ENCODE data around the gene SFI1. TPM values are rescaled to one million over a fixed set of nuclear protein-coding genes. Genes with fewer than 3 reads are reported as not detected.
A peak's percentile ranks its signal among the peaks of the same experiment; 100 is the strongest.

SFI1 gene
- total and polyA plus RNA-seq, 11 donors, result 2.2 to 18.3 (median 6.4) TPM

- DNase-seq, result peak in 1 of 5 donors; percentile 56
- H3K4me1 ChIP-seq, result peaks cover 0 to 23% (median 14%) of the 10 kb centered on the region in 12 donors
- 81 to 91% (median 85%) methylated on average over 9 to 19 of the region's 19 CpGs for WGBS, 4 donors
- H3K36me3 ChIP-seq, result peaks cover 0 to 82% (median 46%) of the 10 kb centered on the region in 9 donors
- no peaks in the 10 kb centered on the region for H3K27me3 ChIP-seq
- TF ChIP-seq POLR2A (IDR thresholded peaks at IDR 0.05), result no peak
- TF ChIP-seq, protein P1, sequence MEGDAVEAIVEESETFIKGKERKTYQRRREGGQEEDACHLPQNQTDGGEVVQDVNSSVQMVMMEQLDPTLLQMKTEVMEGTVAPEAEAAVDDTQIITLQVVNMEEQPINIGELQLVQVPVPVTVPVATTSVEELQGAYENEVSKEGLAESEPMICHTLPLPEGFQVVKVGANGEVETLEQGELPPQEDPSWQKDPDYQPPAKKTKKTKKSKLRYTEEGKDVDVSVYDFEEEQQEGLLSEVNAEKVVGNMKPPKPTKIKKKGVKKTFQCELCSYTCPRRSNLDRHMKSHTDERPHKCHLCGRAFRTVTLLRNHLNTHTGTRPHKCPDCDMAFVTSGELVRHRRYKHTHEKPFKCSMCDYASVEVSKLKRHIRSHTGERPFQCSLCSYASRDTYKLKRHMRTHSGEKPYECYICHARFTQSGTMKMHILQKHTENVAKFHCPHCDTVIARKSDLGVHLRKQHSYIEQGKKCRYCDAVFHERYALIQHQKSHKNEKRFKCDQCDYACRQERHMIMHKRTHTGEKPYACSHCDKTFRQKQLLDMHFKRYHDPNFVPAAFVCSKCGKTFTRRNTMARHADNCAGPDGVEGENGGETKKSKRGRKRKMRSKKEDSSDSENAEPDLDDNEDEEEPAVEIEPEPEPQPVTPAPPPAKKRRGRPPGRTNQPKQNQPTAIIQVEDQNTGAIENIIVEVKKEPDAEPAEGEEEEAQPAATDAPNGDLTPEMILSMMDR (IDR thresholded peaks at IDR 0.05), result no peak
- no peak overlapping the region for H3K27ac ChIP-seq
- no peak for ATAC-seq
- no peak overlapping the region for H3K4me3 ChIP-seq
- intact Hi-C loops (cut with DNase I), result no loop called here
- no peaks in the 10 kb centered on the region for H3K9me3 ChIP-seq
These were observed 125.3 kb downstream of the SFI1 start for GRCh38 chr22:31621507-31622124.

DNA sequence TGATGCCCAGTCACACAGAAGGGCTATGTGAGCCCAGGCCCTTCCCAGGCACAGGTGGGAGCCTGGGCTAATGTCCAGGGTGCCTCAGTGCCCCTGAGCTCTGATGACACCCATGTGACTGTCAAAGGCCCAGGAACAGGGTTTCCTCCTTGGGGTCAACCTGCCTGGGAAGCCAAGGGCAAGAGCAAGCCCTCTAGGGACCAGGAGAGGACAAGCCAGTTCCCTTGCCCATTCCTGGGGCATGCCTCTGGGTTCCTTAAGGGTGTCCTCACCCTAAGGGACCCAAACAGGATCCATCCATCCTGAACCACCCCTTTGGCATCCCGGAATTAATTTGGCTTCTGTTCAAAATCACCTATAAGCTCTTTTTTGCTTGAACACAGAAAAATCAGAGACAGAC is 126.6 kb downstream of the SFI1 start:
- peaks cover 0 to 33% (median 23%) of the 10 kb centered on the region in 12 donors for H3K4me1 ChIP-seq
- 83 to 100% (median 88%) methylated on average over 1 of the region's 1 CpG for WGBS, 4 donors
- no peak overlapping the region for H3K27ac ChIP-seq
- H3K27me3 ChIP-seq, result no peaks in the 10 kb centered on the region
- H3K4me3 ChIP-seq, result no peak overlapping the region
- intact Hi-C loops (cut with DNase I), result no loop called here
- DNase-seq (peak in 1 of 5 donors; percentile 23), ATAC-seq (no peak)
- TF ChIP-seq, protein P1 (IDR thresholded peaks at IDR 0.05), result no peak
- no peak for TF ChIP-seq POLR2A (IDR thresholded peaks at IDR 0.05)
- peaks cover 0 to 69% (median 33%) of the 10 kb centered on the region in 9 donors for H3K36me3 ChIP-seq
- no peaks in the 10 kb centered on the region for H3K9me3 ChIP-seq

DNA sequence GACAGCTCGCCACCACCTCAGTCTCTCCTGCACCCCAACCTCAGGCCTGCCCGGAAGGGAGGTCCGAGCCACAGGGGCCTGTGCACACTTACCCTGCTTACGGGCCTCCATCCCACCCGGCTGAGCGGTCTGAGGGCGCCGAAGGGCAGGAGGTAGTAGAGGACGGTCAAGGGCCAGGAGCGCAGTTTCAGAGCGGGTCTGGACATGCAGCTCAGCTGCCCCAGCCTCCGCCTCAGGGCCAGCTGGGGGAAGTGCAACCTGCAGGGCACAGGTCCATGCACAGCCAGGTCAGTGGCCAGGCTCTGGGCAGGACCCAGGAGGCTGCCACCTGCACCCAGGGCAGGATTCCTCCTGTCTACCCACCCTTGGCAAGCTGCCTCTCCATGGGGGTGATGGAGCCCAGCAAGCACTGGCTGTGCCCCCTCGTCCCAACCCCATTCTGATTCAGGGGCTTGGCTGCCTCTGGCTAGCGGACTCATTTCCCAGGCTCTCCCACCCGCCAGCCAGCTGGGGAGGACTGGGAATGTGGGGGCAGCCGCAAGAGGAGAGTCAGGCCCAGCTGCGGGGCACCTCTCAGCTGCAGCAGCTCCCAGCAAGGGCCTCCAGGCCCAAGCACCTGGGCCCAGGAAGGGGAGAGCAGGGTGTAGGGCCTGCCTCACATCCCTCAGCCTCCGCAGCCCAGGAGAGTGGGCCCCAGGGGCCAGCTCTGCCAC is 127.4 kb downstream of the SFI1 start:
- Histone ChIP-seq H3K4me1 (peaks cover 0 to 39% (median 25%) of the 10 kb centered on the region in 12 donors), H3K36me3 (peaks cover 0 to 61% (median 29%) of the 10 kb centered on the region in 9 donors), H3K27ac (peak overlapping the region in 1 of 12 donors; percentile 11), H3K27me3 (no peaks in the 10 kb centered on the region), H3K9me3 (no peaks in the 10 kb centered on the region), H3K4me3 (no peak overlapping the region)
- no peak for ATAC-seq
- TF ChIP-seq, protein P1 (IDR thresholded peaks at IDR 0.05), result no peak
- TF ChIP-seq POLR2A (IDR thresholded peaks at IDR 0.05), result no peak
- intact Hi-C loops (cut with DNase I), result no loop called here
- WGBS, 4 donors, result 93 to 97% (median 96%) methylated on average over 12 to 18 of the region's 18 CpGs
- DNase-seq, result peak in 1 of 5 donors; percentile 51

DNA sequence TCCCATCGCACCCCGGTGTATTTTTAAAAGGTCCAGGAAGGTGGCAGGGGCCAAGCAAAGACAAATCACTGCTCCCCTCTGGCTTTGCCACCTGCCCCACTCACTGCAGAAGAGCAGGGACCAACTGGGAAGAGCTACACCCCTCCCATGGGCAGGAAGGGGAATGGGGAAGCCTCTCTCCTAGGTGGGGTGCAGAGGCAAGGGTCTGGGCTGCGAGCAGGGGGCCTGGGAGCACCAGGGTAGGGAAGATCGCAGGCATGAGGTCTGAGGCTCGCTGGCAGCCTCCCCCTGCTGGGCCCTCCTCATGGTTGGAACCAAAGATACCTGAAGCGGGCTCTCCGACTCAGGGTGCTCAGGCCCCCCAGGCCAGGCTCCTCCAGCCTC is 128.9 kb downstream of the SFI1 start:
- Histone ChIP-seq H3K36me3 (peaks cover 0 to 46% (median 14%) of the 10 kb centered on the region in 9 donors), H3K4me3 (peak overlapping the region in 4 of 12 donors; percentile 5 to 24 (median 9)), H3K27ac (peak overlapping the region in 3 of 12 donors; percentile 20 to 52 (median 29))

More for the DNA sequence above, 128.9 kb downstream of the SFI1 start:
- H3K9me3 ChIP-seq, result no peaks in the 10 kb centered on the region
- DNase-seq, result peak in 1 of 5 donors; percentile 51
- TF ChIP-seq, protein P1 (IDR thresholded peaks at IDR 0.05), result no peak
- no peak for TF ChIP-seq POLR2A (IDR thresholded peaks at IDR 0.05)
- H3K27me3 ChIP-seq, result no peaks in the 10 kb centered on the region
- peaks cover 3 to 54% (median 36%) of the 10 kb centered on the region in 12 donors for H3K4me1 ChIP-seq
- intact Hi-C loops (cut with DNase I), result loop anchor here in 1 of 10 donors (5.0 kb wide), 1 partner anchor 278 kb away; the partner anchor contains the start of gene PATZ1
- no peak for ATAC-seq
- WGBS, 4 donors, result 80 to 92% (median 88%) methylated on average over 6 to 7 of the region's 7 CpGs

Data from heart left ventricle (tissue), 16 donors.